H1 (cell line): Measurements from ENCODE around the gene SNX3. TPM values are rescaled to one million over a fixed set of nuclear protein-coding genes. Genes with fewer than 3 reads are reported as not detected.

ENCODE experiments used
- JUND ChIP-seq: IDR thresholded peaks from 2 replicates; pipeline ENCODE4 v1.6.1; 2011; ENCODE audit warnings: mild to moderate bottlenecking, improper control_type of control experiment, low read length
- MAFK ChIP-seq: IDR thresholded peaks from 2 replicates; pipeline ENCODE4 v1.6.1; 2012; ENCODE audit warnings: low read depth, mild to moderate bottlenecking, improper control_type of control experiment, low read length
- POU5F1 ChIP-seq: IDR thresholded peaks from 2 replicates; pipeline ENCODE4 v1.6.1; 2011; ENCODE audit warnings: low read depth, mild to moderate bottlenecking, low read length, moderate library complexity
- RAD21 ChIP-seq, 2 experiments: IDR thresholded peaks in 1 of 2; conservative IDR thresholded peaks in 1 of 2; 2 replicates each; pipeline ENCODE4 v1.6.1; 2011; ENCODE audit warnings: low read depth in 2 of 2, low read length in 2 of 2, improper control_type of control experiment in 1 of 2, inconsistent platforms in 1 of 2, mild to moderate bottlenecking in 1 of 2, moderate library complexity in 1 of 2
- polyA plus RNA-seq, 7 experiments: library from polyadenylated mRNA; depleted of rRNA in 3 of 7; stranded (reverse) in 5 of 7; unstranded in 2 of 7; fragments of >200 nt in 5 of 7; fragments of 200-250 nt in 2 of 7; gene quantifications; 1 replicate in 5 of 7; 2 replicates in 1 of 7; 4 replicates in 1 of 7; pipeline versions ENCODE4 v1.2.1 to v1.2.3, GENCODE V29; 2011 to 2013; ENCODE audit warnings: missing spikeins in 2 of 7, mixed read lengths in 2 of 7
- total RNA-seq: library from RNA; stranded (reverse); fragmentation: NEBNext Ultra II Directional; extraction: Animal tissue kit (Norgen Biotek cat#: 25700); gene quantifications from 2 replicates; pipeline ENCODE4 v1.2.1, GENCODE V29; 2021

The SNX3 gene
- total and polyA plus RNA-seq, 2 of the 8 experiments (the other 6 are each of a cell fraction or from before 2014, with no cell fraction given) = 72.5 to 150 TPM

DNA sequence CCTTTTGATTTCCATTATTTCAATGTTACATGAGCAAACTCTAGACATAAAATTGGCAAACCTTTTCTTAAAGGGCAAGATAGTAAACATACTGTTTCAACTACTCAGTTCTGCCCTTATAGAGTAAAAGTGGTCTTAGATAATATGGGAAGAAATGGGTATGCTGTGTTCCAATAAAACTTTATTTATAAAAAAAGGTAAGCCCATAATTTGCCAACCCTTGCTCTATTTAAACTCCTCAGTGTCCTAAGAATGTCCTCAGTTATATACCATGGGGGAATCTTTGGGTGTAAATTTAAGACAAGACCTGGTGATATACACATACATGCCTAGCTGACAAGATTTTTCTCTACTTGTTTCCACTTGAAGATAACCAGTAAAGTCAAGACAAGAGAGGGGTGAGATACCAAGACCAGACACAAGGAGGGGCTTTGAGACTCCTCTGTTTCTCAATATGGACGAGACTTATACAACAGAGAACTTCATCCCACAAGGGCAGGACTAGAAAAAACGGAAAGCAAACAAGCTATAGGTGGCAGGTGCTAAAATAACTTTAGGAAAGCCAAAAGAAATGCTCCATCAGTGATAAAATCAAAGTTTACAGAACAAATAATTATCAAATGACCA is 10.5 kb downstream of the SNX3 start (continued):
- peak; percentile 71 to 78 for TF ChIP-seq RAD21 (IDR thresholded peaks at IDR 0.05 in 1 of 2, conservative IDR thresholded peaks at IDR 0.05 in 1 of 2; ENCODE audit: low read depth in 2 of 2, low read length in 2 of 2)
- no peak for TF ChIP-seq JUND
- no peak for TF ChIP-seq POU5F1
- TF ChIP-seq MAFK = no peak
